ENCODE results near the gene NOX5.

The NOX5 gene

GRCh38 chr15:69026355-69026754 lies 11.9 kb downstream of the NOX5 start:
- DNase-seq, result no peak

GRCh38 chr15:69027976-69028518 lies 13.6 kb downstream of the NOX5 start:
- DNase-seq, result no peak

GRCh38 chr15:69031013-69032001 lies 16.8 kb downstream of the NOX5 start:
- peak in 1 of 6 experiments; percentile 7 for DNase-seq

- DNase-seq, result no peak
These were observed 17.5 kb downstream of the NOX5 start for GRCh38 chr15:69032031-69032430.

- DNase-seq, result no peak
These were observed 18.3 kb downstream of the NOX5 start for GRCh38 chr15:69032703-69033373.

GRCh38 chr15:69034352-69034751 lies 19.9 kb downstream of the NOX5 start:
- no peak for DNase-seq

GRCh38 chr15:69035205-69035917 lies 20.9 kb downstream of the NOX5 start:
- no peak for DNase-seq

GRCh38 chr15:69035918-69036258 lies 21.4 kb downstream of the NOX5 start:
- no peak for DNase-seq

GRCh38 chr15:69036826-69037225 lies 22.3 kb downstream of the NOX5 start:
- no peak for DNase-seq

- no peak for DNase-seq
These were observed 23.0 kb downstream of the NOX5 start for GRCh38 chr15:69037482-69037881.

GRCh38 chr15:69037977-69038376 lies 23.5 kb downstream of the NOX5 start:
- no peak for DNase-seq

- DNase-seq, result no peak
These were observed 24.0 kb downstream of the NOX5 start for GRCh38 chr15:69038508-69038907.

- no peak for DNase-seq
These were observed 25.2 kb downstream of the NOX5 start for GRCh38 chr15:69039516-69040225.

- no peak for DNase-seq
These were observed 28.0 kb downstream of the NOX5 start for GRCh38 chr15:69042531-69042930.

- no peak for DNase-seq
These were observed 31.3 kb downstream of the NOX5 start for GRCh38 chr15:69045802-69046201.

- no peak for DNase-seq
These were observed 32.3 kb downstream of the NOX5 start for GRCh38 chr15:69046781-69047180.

- no peak for DNase-seq
These were observed 35.5 kb downstream of the NOX5 start for GRCh38 chr15:69049976-69050375.

GRCh38 chr15:69055251-69055650 lies 40.8 kb downstream of the NOX5 start:
- DNase-seq, result no peak

GRCh38 chr15:69056365-69056764 lies 41.9 kb downstream of the NOX5 start:
- DNase-seq, result no peak

GRCh38 chr15:69058830-69059556 lies 44.5 kb downstream of the NOX5 start:
- peak; percentile 11 to 70 (median 50) for DNase-seq

GRCh38 chr15:69059557-69059943 lies 45.1 kb downstream of the NOX5 start:
- no peak for DNase-seq

- no peak for DNase-seq
These were observed 45.6 kb downstream of the NOX5 start for GRCh38 chr15:69060041-69060481.
